HG03135 (cell line): ENCODE results near the gene TIMM17B.

Experiments used
- ATAC-seq: cut with Tn5 transposase; IDR thresholded peaks from one replicate; pipeline ENCODE4 v1.9.1; 2021; ENCODE audit warnings: mild to moderate bottlenecking, moderate library complexity; ENCODE audit not compliant: unreplicated experiment

The TIMM17B gene

GRCh38 chrX:48897625-48898306, at the start of gene TIMM17B, which contains the start of gene PQBP1:
Gene TIMM17B, minus strand, starts transcription at chrX:48897768. Its CDS starts 19 bp downstream, at chrX:48897749.
Gene PQBP1, plus strand, starts transcription at chrX:48897930. Its CDS starts 580 bp downstream, at chrX:48898510.
- ATAC-seq = peak; percentile 86

- ATAC-seq = no peak
These were observed 48.2 kb upstream of the TIMM17B start for GRCh38 chrX:48945517-48946348.

- ATAC-seq = no peak
These were observed 45.3 kb upstream of the TIMM17B start for GRCh38 chrX:48942895-48943294.

- no peak for ATAC-seq
These were observed 42.9 kb upstream of the TIMM17B start for GRCh38 chrX:48940404-48940955.

- no peak for ATAC-seq
These were observed 42.1 kb upstream of the TIMM17B start for GRCh38 chrX:48939524-48940228.

DNA sequence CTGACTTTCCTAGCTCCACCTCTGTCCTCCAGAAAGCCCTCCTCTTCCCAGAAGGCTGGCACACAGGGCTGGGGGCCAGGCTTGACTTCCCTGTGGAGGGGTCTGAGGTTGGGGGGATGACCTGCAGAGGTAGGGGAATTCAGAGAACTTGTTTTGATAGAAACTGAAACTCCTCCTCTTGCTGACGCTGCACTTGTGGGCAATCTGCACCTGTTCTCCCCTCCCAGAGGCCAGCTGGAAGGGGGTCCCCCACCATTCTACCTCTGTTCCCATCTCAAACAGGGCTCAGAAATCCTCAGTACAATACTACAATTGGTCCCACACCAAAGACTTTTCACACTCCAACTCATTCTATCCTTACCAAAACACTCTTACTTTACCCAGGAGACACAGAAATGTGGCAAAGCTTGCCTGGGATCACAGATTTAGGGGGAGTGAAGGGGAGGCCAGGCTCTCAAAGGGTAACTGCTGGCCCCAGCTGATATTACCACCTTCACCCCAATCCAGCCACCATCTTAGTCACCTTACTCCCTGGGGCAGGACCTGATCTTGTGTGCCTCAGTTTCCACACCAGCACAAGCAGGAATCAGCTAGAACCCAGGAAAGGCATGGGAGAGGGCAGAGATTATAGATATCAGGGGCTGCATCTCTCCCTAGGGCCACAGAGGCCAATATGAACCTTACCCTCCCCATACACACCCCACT, 41.3 kb upstream of the TIMM17B start:
- peak; percentile 46 for ATAC-seq

GRCh38 chrX:48937054-48937907, 39.7 kb upstream of the TIMM17B start:
- peak; percentile 57 for ATAC-seq

- ATAC-seq = peak; percentile 1
These were observed 39.0 kb upstream of the TIMM17B start for GRCh38 chrX:48936429-48937053.

DNA sequence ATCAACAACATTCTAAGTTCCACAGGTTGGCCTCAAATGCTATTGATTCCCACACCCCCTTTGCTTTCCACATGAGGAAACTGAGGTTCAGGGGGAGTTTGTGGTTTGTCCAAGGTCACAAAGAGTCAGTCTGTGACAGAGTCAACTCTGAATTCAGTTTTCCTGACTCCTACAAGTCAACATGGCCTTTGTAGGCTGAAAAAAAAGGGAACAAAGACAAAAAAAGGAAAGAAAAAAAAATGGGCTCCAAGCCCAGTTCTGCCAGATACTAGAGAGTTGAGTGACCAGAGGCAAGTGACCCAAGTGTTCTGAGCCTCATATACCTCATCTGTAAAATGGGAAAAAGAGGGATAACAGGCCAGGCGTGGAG, 37.7 kb upstream of the TIMM17B start:
- no peak for ATAC-seq

DNA sequence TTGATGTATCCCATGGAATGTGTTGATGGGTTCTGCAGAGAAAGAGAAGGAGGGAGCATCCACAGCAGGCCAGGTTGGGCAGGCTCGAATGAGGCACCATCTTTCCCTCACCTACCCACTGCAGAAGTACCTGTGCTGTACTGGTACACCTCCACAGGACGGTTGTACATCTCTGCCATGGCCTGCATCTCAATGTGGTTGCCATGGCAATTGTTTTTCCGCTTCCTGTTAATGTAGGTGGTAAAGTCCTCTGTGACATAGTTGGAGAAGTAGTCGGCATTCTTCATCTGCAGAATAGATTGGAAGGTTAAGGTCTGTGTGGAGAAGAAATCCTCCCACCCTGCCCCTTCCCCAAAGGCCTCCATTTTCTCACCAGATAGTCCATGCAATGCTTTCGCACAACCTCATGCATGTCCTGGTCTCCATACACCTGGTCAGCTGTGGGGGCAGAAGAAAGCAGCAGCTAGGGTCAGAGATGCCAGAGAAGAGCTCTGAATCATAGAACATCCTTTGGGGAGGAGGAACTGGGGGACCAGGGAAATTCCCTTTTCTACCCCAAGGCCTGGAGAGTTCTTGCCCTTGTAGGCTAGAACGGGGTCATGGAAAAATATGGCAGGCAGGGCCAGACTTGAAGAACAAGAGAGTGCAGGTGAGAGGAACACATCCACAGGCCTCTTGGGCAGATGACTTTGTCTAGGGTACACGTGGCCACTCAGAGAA, 37.2 kb upstream of the TIMM17B start:
- no peak for ATAC-seq

DNA sequence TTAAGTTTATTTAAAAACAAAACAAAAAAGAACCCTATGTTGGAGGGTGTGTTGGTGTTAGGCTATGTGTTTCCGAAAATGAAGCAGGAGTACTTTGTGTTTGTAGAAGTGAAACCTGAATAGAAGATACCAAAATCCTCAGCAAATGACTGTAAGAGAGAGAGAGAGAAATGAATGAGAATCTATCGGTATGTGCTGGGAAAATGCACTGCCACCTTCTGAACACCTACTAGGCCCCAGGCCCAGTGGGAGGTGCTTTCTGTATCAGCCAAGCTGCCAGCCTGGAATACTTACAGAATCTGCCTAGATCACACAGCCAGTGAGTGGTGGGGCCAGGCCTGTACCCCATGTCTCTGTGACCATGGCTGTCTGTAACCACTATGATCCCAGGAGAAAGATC, 36.2 kb upstream of the TIMM17B start:
- ATAC-seq = no peak

- no peak for ATAC-seq
These were observed 30.3 kb upstream of the TIMM17B start for GRCh38 chrX:48927736-48928382.

- ATAC-seq = no peak
These were observed 29.6 kb upstream of the TIMM17B start for GRCh38 chrX:48927123-48927522.

GRCh38 chrX:48924270-48924669, 26.7 kb upstream of the TIMM17B start:
- no peak for ATAC-seq

DNA sequence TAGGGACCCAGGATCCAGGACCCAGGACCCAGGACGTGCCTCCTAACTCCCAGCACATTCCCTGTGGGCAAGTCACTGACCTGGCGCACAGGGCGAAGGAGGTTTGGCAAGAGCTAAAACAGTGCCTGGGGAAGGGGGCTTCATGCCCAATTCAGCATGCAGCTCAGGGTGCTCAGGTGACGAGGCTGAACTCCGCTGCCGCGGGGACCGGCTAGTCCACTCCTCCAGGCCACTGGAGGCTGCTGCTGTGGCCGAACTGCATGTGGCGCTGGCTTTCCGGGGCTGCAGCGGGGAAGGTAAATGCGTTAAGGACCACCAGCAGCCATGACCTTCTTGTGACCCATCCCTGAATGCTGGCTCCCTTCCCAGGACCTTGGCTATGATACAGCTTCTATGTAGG, 26.2 kb upstream of the TIMM17B start:
- ATAC-seq = no peak

- no peak for ATAC-seq
These were observed 23.1 kb upstream of the TIMM17B start for GRCh38 chrX:48920718-48921104.

DNA sequence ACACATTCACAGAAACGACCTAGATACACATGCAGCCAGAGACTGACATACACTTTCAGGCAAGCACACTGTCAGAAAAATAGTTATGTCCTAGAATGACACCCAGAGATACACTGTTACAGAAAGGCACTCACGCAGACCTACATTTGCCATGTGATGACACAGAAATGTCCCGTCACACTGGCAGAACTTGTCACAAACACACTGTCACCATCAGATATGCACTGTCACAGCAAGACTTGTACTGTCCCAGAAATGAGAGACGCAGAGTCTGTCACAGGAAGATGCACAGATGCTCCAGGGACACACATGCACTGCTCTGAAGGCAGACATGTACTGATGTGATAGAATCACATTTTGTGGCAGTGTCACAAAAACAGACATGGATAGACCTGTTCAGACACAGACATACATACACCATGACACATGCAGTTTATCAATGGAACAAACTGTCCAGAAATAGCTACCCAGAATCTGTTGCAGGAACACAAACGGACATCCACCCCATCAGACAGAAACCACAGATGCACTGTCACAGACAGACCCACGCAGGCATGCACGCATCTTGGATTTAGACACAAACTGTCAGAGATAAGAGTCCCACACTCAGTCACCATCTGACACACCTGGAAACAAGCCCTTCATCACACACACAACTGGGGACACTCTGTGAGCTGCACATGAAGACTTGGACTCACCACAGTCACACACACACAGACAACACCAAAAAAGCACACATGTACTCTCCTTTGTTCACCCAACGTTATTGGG, 22.6 kb upstream of the TIMM17B start:
- ATAC-seq = no peak
